ENCODE results near the gene CA10.

Gene CA10

GRCh38 chr17:51778842-51779241 is 379.7 kb downstream of the CA10 start:
- H3K4me1 ChIP-seq (ENCODE audit: insufficient read depth, low read length, poor library complexity, severe bottlenecking): no peaks in the 10 kb centered on the region
- no peaks in the 10 kb centered on the region for H3K79me2 ChIP-seq (ENCODE audit: insufficient read depth, low read length)
- no peaks in the 10 kb centered on the region for H3K36me3 ChIP-seq (ENCODE audit: insufficient read depth, low read length)
- H3F3A ChIP-seq (ENCODE audit: low read depth): no peaks in the 10 kb centered on the region
- no peaks in the 10 kb centered on the region for H3K9me3 ChIP-seq (ENCODE audit: insufficient read depth, low read depth, low read length)
- no peaks in the 10 kb centered on the region for H4K20me1 ChIP-seq (ENCODE audit: insufficient read depth, low read length, poor library complexity, severe bottlenecking)
- no peaks in the 10 kb centered on the region for H3K27me3 ChIP-seq (ENCODE audit: insufficient read depth, low read length, poor library complexity, severe bottlenecking)
- H3K9me2 ChIP-seq (replicated peaks; ENCODE audit: low read depth, low read length): no peaks in the 10 kb centered on the region
- no peak overlapping the region for H3K4me3 ChIP-seq (ENCODE audit: low read length, poor library complexity, severe bottlenecking)
- no peak for TF ChIP-seq EZH2phosphoT487 (IDR thresholded peaks at IDR 0.05; ENCODE audit: borderline replicate concordance)
- no peak overlapping the region for H2AFZ ChIP-seq (ENCODE audit: low read length)
- no peak overlapping the region for H3K4me2 ChIP-seq (ENCODE audit: low read depth, low read length, poor library complexity, severe bottlenecking)
- H3K9ac ChIP-seq (ENCODE audit: low read depth, low read length, poor library complexity, severe bottlenecking): no peak overlapping the region

GRCh38 chr17:51770027-51770759 is 388.3 kb downstream of the CA10 start:
- Histone ChIP-seq H3F3A (ENCODE audit: low read depth) (no peaks in the 10 kb centered on the region), H3K9me3 (ENCODE audit: insufficient read depth, low read depth, low read length) (no peaks in the 10 kb centered on the region), H3K9me2 (replicated peaks; ENCODE audit: low read depth, low read length) (no peaks in the 10 kb centered on the region), H2AFZ (ENCODE audit: low read length) (no peak overlapping the region), H3K27me3 (ENCODE audit: insufficient read depth, low read length, poor library complexity, severe bottlenecking) (no peaks in the 10 kb centered on the region), H3K4me1 (ENCODE audit: insufficient read depth, low read length, poor library complexity, severe bottlenecking) (no peaks in the 10 kb centered on the region), H4K20me1 (ENCODE audit: insufficient read depth, low read length, poor library complexity, severe bottlenecking) (no peaks in the 10 kb centered on the region), H3K36me3 (ENCODE audit: insufficient read depth, low read length) (no peaks in the 10 kb centered on the region), H3K4me2 (ENCODE audit: low read depth, low read length, poor library complexity, severe bottlenecking) (no peak overlapping the region), H3K79me2 (ENCODE audit: insufficient read depth, low read length) (no peaks in the 10 kb centered on the region), H3K4me3 (ENCODE audit: low read length, poor library complexity, severe bottlenecking) (no peak overlapping the region), H3K9ac (ENCODE audit: low read depth, low read length, poor library complexity, severe bottlenecking) (no peak overlapping the region)
- TF ChIP-seq EZH2phosphoT487 (IDR thresholded peaks at IDR 0.05; ENCODE audit: borderline replicate concordance) (no peak), CTCF (conservative IDR thresholded peaks at IDR 0.05; ENCODE audit: low read length) (no peak)

- H4K20me1 ChIP-seq (ENCODE audit: insufficient read depth, low read length, poor library complexity, severe bottlenecking): no peaks in the 10 kb centered on the region
- no peak for TF ChIP-seq CTCF (conservative IDR thresholded peaks at IDR 0.05; ENCODE audit: low read length)
- TF ChIP-seq EZH2phosphoT487 (IDR thresholded peaks at IDR 0.05; ENCODE audit: borderline replicate concordance): no peak
Observed at GRCh38 chr17:51769231-51769630, 389.3 kb downstream of the CA10 start.

GRCh38 chr17:51768706-51769105 is 389.8 kb downstream of the CA10 start:
- no peaks in the 10 kb centered on the region for H3F3A ChIP-seq (ENCODE audit: low read depth)
- no peaks in the 10 kb centered on the region for H3K4me1 ChIP-seq (ENCODE audit: insufficient read depth, low read length, poor library complexity, severe bottlenecking)
- H3K4me3 ChIP-seq (ENCODE audit: low read length, poor library complexity, severe bottlenecking): no peak overlapping the region
- H3K27me3 ChIP-seq (ENCODE audit: insufficient read depth, low read length, poor library complexity, severe bottlenecking): no peaks in the 10 kb centered on the region
- no peak overlapping the region for H2AFZ ChIP-seq (ENCODE audit: low read length)
- TF ChIP-seq CTCF (conservative IDR thresholded peaks at IDR 0.05; ENCODE audit: low read length) (no peak), EZH2phosphoT487 (IDR thresholded peaks at IDR 0.05; ENCODE audit: borderline replicate concordance) (no peak)
- no peak overlapping the region for H3K4me2 ChIP-seq (ENCODE audit: low read depth, low read length, poor library complexity, severe bottlenecking)
- no peaks in the 10 kb centered on the region for H3K9me3 ChIP-seq (ENCODE audit: insufficient read depth, low read depth, low read length)
- H3K36me3 ChIP-seq (ENCODE audit: insufficient read depth, low read length): no peaks in the 10 kb centered on the region
- H3K9ac ChIP-seq (ENCODE audit: low read depth, low read length, poor library complexity, severe bottlenecking): no peak overlapping the region
- H4K20me1 ChIP-seq (ENCODE audit: insufficient read depth, low read length, poor library complexity, severe bottlenecking): no peaks in the 10 kb centered on the region
- H3K9me2 ChIP-seq (replicated peaks; ENCODE audit: low read depth, low read length): no peaks in the 10 kb centered on the region
- H3K79me2 ChIP-seq (ENCODE audit: insufficient read depth, low read length): no peaks in the 10 kb centered on the region

More at GRCh38 chr17:51769231-51769630, 389.3 kb downstream of the CA10 start:
- H3F3A ChIP-seq (ENCODE audit: low read depth): no peaks in the 10 kb centered on the region
- H3K9ac ChIP-seq (ENCODE audit: low read depth, low read length, poor library complexity, severe bottlenecking): no peak overlapping the region
- no peak overlapping the region for H2AFZ ChIP-seq (ENCODE audit: low read length)
- no peaks in the 10 kb centered on the region for H3K4me1 ChIP-seq (ENCODE audit: insufficient read depth, low read length, poor library complexity, severe bottlenecking)
- H3K9me3 ChIP-seq (ENCODE audit: insufficient read depth, low read depth, low read length): no peaks in the 10 kb centered on the region
- H3K9me2 ChIP-seq (replicated peaks; ENCODE audit: low read depth, low read length): no peaks in the 10 kb centered on the region
- no peak overlapping the region for H3K4me2 ChIP-seq (ENCODE audit: low read depth, low read length, poor library complexity, severe bottlenecking)
- H3K4me3 ChIP-seq (ENCODE audit: low read length, poor library complexity, severe bottlenecking): no peak overlapping the region
- no peaks in the 10 kb centered on the region for H3K36me3 ChIP-seq (ENCODE audit: insufficient read depth, low read length)
- H3K27me3 ChIP-seq (ENCODE audit: insufficient read depth, low read length, poor library complexity, severe bottlenecking): no peaks in the 10 kb centered on the region
- no peaks in the 10 kb centered on the region for H3K79me2 ChIP-seq (ENCODE audit: insufficient read depth, low read length)
